Mesodermal cell (in vitro differentiated cells): Measurements from ENCODE around the gene TNFRSF9.

Experiments used
- H3K27ac ChIP-seq: 2 replicates; pipeline ENCODE4 v1.7.0; 2013; ENCODE audit warnings: mild to moderate bottlenecking, low read depth, low read length, moderate library complexity; ENCODE audit not compliant: severe bottlenecking
- H3K36me3 ChIP-seq: 2 replicates; pipeline ENCODE4 v1.7.1; 2013; ENCODE audit warnings: mild to moderate bottlenecking, low read length, moderate library complexity; ENCODE audit not compliant: control insufficient read depth, insufficient read depth
- H3K4me1 ChIP-seq: one replicate; pipeline ENCODE4 v1.7.1; 2013; ENCODE audit warnings: mild to moderate bottlenecking, low read length; ENCODE audit not compliant: insufficient read depth, control insufficient read depth, poor library complexity, severe bottlenecking
- H3K4me3 ChIP-seq: 2 replicates; pipeline ENCODE4 v1.7.0; 2013; ENCODE audit warnings: low read length, control low read depth, mild to moderate bottlenecking; ENCODE audit not compliant: insufficient read depth, poor library complexity, severe bottlenecking; ENCODE audit errors: extremely low read depth
- H3K9me3 ChIP-seq: 2 replicates; pipeline ENCODE4 v1.7.1; 2013; ENCODE audit warnings: mild to moderate bottlenecking, low read length, moderate library complexity; ENCODE audit not compliant: control insufficient read depth
- WGBS, 2 experiments: methylation state at CpG; one replicate each; pipeline ENCODE4 v1.1.5; 2013; ENCODE audit warnings: missing lambda C conversion rate in 2 of 2; ENCODE audit not compliant: insufficient coverage in 2 of 2; 5-methylcytosine and 5-hydroxymethylcytosine counted together

Gene TNFRSF9

GRCh38 chr1:7871136-7871535 lies 69.5 kb downstream of the TNFRSF9 start:
- no peaks in the 10 kb centered on the region for H3K9me3 ChIP-seq
- H3K27ac ChIP-seq, result no peak overlapping the region
- WGBS, 2 experiments, result 90% methylated on average over 2 of the region's 6 CpGs; no CpG with 5 or more reads in 1 of the 2 experiments
- no peaks in the 10 kb centered on the region for H3K36me3 ChIP-seq
- no peaks in the 10 kb centered on the region for H3K4me1 ChIP-seq
- no peak overlapping the region for H3K4me3 ChIP-seq

- Histone ChIP-seq H3K27ac (no peak overlapping the region), H3K9me3 (no peaks in the 10 kb centered on the region)
- WGBS, 2 experiments, result 94 to 95% methylated on average over 15 to 16 of the region's 16 CpGs
Observed at GRCh38 chr1:7869136-7869920, 71.3 kb downstream of the TNFRSF9 start.

GRCh38 chr1:7868070-7868780 lies 72.4 kb downstream of the TNFRSF9 start:
- H3K4me1 ChIP-seq, result no peaks in the 10 kb centered on the region
- no peaks in the 10 kb centered on the region for H3K9me3 ChIP-seq
- WGBS, 2 experiments, result 70 to 93% methylated on average over 2 to 9 of the region's 10 CpGs
- H3K36me3 ChIP-seq, result no peaks in the 10 kb centered on the region
- no peak overlapping the region for H3K27ac ChIP-seq
- H3K4me3 ChIP-seq, result no peak overlapping the region

More at GRCh38 chr1:7869136-7869920, 71.3 kb downstream of the TNFRSF9 start:
- no peaks in the 10 kb centered on the region for H3K4me1 ChIP-seq
- no peak overlapping the region for H3K4me3 ChIP-seq
- no peaks in the 10 kb centered on the region for H3K36me3 ChIP-seq

- WGBS, 2 experiments, result 84 to 91% methylated on average over 13 to 14 of the region's 16 CpGs
- H3K36me3 ChIP-seq, result no peaks in the 10 kb centered on the region
Observed at GRCh38 chr1:7865978-7866377, 74.7 kb downstream of the TNFRSF9 start.

More at GRCh38 chr1:7865978-7866377, 74.7 kb downstream of the TNFRSF9 start:
- no peak overlapping the region for H3K27ac ChIP-seq
- H3K4me3 ChIP-seq, result no peak overlapping the region
- H3K9me3 ChIP-seq, result no peaks in the 10 kb centered on the region
- H3K4me1 ChIP-seq, result no peaks in the 10 kb centered on the region
